Measurements from ENCODE around the gene STK36.

STK36 gene

GRCh38 chr2:218746960-218747359 lies 75.1 kb downstream of the STK36 start:
- TF ChIP-seq CTCF (IDR thresholded peaks at IDR 0.05): no peak
- DNase-seq: no peak
- no peak overlapping the region for H3K4me3 Mint-ChIP-seq
- H3K36me3 Mint-ChIP-seq (ENCODE audit: low read depth): peaks cover 76% of the 10 kb centered on the region
- no peaks in the 10 kb centered on the region for H3K4me1 Mint-ChIP-seq
- no peaks in the 10 kb centered on the region for H3K27me3 Mint-ChIP-seq (ENCODE audit: low read depth, poor library complexity)
- no peaks in the 10 kb centered on the region for H3K9me3 Mint-ChIP-seq
- H3K27ac Mint-ChIP-seq: no peak overlapping the region

- DNase-seq: no peak
- Mint-ChIP-seq H3K27ac (no peak overlapping the region), H3K27me3 (ENCODE audit: low read depth, poor library complexity) (no peaks in the 10 kb centered on the region), H3K4me3 (no peak overlapping the region), H3K36me3 (ENCODE audit: low read depth) (peaks cover 80% of the 10 kb centered on the region), H3K9me3 (no peaks in the 10 kb centered on the region), H3K4me1 (no peaks in the 10 kb centered on the region)
- TF ChIP-seq CTCF (IDR thresholded peaks at IDR 0.05): no peak
Measured at GRCh38 chr2:218748741-218749441, 77.0 kb downstream of the STK36 start.
